ENCODE measurements around the gene NT5DC1.

Gene NT5DC1

DNA sequence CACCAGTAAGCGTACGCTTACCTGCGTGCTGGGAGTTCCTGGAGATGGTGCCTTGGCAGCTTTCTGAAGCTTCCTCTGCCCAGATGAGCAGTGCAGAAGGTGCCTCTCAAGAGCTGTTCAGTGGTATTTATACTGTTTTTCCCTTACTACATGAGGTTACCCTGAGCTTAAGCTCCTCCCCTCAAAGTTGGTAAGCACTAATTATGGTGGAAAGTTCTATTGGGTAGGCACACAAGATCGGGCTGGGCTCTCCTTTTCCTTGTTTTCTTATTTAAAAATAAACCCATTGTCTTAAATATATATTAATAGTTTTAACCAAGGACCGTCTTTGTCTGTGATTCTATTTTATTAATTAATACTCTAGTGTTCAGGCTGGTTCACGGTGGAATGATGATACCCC lies 25.4 kb downstream of the NT5DC1 start, which contains the start of gene COL10A1 (continued):
- TF ChIP-seq, protein P1, sequence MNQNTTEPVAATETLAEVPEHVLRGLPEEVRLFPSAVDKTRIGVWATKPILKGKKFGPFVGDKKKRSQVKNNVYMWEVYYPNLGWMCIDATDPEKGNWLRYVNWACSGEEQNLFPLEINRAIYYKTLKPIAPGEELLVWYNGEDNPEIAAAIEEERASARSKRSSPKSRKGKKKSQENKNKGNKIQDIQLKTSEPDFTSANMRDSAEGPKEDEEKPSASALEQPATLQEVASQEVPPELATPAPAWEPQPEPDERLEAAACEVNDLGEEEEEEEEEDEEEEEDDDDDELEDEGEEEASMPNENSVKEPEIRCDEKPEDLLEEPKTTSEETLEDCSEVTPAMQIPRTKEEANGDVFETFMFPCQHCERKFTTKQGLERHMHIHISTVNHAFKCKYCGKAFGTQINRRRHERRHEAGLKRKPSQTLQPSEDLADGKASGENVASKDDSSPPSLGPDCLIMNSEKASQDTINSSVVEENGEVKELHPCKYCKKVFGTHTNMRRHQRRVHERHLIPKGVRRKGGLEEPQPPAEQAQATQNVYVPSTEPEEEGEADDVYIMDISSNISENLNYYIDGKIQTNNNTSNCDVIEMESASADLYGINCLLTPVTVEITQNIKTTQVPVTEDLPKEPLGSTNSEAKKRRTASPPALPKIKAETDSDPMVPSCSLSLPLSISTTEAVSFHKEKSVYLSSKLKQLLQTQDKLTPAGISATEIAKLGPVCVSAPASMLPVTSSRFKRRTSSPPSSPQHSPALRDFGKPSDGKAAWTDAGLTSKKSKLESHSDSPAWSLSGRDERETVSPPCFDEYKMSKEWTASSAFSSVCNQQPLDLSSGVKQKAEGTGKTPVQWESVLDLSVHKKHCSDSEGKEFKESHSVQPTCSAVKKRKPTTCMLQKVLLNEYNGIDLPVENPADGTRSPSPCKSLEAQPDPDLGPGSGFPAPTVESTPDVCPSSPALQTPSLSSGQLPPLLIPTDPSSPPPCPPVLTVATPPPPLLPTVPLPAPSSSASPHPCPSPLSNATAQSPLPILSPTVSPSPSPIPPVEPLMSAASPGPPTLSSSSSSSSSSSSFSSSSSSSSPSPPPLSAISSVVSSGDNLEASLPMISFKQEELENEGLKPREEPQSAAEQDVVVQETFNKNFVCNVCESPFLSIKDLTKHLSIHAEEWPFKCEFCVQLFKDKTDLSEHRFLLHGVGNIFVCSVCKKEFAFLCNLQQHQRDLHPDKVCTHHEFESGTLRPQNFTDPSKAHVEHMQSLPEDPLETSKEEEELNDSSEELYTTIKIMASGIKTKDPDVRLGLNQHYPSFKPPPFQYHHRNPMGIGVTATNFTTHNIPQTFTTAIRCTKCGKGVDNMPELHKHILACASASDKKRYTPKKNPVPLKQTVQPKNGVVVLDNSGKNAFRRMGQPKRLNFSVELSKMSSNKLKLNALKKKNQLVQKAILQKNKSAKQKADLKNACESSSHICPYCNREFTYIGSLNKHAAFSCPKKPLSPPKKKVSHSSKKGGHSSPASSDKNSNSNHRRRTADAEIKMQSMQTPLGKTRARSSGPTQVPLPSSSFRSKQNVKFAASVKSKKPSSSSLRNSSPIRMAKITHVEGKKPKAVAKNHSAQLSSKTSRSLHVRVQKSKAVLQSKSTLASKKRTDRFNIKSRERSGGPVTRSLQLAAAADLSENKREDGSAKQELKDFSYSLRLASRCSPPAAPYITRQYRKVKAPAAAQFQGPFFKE (tag by site-specific recombination; IDR thresholded peaks at IDR 0.05; ENCODE audit: borderline replicate concordance): no peak
- TF ChIP-seq, protein P2, sequence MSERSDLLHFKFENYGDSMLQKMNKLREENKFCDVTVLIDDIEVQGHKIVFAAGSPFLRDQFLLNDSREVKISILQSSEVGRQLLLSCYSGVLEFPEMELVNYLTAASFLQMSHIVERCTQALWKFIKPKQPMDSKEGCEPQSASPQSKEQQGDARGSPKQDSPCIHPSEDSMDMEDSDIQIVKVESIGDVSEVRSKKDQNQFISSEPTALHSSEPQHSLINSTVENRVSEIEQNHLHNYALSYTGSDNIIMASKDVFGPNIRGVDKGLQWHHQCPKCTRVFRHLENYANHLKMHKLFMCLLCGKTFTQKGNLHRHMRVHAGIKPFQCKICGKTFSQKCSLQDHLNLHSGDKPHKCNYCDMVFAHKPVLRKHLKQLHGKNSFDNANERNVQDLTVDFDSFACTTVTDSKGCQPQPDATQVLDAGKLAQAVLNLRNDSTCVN (tag by site-specific recombination; optimal IDR thresholded peaks at IDR 0.05): no peak
- TF ChIP-seq ZNF791 (tag by site-specific recombination; IDR thresholded peaks at IDR 0.05) (no peak), ZNF24 (tag by site-specific recombination; IDR thresholded peaks at IDR 0.05) (no peak), REPIN1 (tag by site-specific recombination; IDR thresholded peaks at IDR 0.05; ENCODE audit: low read depth) (no peak), ZNF544 (tag by site-specific recombination; IDR thresholded peaks at IDR 0.05) (no peak), ZNF16 (tag by site-specific recombination; IDR thresholded peaks at IDR 0.05; ENCODE audit: low read depth) (no peak), ZNF654 (tag by site-specific recombination; IDR thresholded peaks at IDR 0.05; ENCODE audit: low read depth) (no peak), ZNF214 (tag by site-specific recombination; IDR thresholded peaks at IDR 0.05; ENCODE audit: borderline replicate concordance) (no peak)
- TF ChIP-seq, protein P3, sequence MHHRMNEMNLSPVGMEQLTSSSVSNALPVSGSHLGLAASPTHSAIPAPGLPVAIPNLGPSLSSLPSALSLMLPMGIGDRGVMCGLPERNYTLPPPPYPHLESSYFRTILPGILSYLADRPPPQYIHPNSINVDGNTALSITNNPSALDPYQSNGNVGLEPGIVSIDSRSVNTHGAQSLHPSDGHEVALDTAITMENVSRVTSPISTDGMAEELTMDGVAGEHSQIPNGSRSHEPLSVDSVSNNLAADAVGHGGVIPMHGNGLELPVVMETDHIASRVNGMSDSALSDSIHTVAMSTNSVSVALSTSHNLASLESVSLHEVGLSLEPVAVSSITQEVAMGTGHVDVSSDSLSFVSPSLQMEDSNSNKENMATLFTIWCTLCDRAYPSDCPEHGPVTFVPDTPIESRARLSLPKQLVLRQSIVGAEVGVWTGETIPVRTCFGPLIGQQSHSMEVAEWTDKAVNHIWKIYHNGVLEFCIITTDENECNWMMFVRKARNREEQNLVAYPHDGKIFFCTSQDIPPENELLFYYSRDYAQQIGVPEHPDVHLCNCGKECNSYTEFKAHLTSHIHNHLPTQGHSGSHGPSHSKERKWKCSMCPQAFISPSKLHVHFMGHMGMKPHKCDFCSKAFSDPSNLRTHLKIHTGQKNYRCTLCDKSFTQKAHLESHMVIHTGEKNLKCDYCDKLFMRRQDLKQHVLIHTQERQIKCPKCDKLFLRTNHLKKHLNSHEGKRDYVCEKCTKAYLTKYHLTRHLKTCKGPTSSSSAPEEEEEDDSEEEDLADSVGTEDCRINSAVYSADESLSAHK (tag by site-specific recombination; IDR thresholded peaks at IDR 0.05): no peak
- TF ChIP-seq, protein P4, sequence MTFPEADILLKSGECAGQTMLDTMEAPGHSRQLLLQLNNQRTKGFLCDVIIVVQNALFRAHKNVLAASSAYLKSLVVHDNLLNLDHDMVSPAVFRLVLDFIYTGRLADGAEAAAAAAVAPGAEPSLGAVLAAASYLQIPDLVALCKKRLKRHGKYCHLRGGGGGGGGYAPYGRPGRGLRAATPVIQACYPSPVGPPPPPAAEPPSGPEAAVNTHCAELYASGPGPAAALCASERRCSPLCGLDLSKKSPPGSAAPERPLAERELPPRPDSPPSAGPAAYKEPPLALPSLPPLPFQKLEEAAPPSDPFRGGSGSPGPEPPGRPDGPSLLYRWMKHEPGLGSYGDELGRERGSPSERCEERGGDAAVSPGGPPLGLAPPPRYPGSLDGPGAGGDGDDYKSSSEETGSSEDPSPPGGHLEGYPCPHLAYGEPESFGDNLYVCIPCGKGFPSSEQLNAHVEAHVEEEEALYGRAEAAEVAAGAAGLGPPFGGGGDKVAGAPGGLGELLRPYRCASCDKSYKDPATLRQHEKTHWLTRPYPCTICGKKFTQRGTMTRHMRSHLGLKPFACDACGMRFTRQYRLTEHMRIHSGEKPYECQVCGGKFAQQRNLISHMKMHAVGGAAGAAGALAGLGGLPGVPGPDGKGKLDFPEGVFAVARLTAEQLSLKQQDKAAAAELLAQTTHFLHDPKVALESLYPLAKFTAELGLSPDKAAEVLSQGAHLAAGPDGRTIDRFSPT (tag by site-specific recombination; IDR thresholded peaks at IDR 0.05): no peak

DNA sequence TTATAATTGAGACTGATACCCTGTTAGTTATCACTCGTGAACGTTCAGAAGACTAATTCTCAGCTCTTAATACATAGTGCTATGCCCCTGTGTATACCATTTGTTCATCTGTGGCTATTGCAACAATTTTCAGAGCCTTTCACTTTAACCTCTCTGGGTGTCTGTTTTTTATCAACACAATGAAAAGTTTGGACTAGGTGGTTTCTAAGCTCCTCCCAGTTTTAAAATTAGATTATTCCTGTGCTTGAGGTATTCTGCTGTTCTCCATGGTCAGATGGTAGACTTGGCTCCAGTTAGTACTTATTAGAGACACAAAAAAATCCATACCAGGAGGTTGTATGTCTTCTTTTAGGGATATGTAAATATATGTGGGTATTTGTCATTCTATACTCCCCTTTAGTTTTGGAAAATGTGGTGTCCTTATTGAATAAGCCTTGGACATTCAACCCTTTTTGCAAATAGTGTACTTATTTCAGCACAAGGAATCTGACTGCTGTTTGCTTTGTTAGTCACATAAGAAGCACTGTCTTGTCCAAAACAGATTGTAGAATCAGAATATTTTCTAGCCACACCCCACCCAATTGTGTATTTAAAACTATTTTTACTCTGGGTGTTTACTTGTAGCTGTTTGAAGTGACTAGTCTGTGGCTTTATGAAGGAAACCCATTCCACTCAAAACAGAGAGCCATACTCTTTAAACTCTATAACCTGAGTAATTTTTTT lies 27.3 kb downstream of the NT5DC1 start:
- CTCF ChIA-PET: interaction anchor here (1.1 to 3.7 kb wide), 4 partner anchors 12 to 90 kb away, joined by 3 to 19 read pairs (median 4); no protein-coding TSS in a partner anchor
- Histone ChIP-seq H3K9me3 (ENCODE audit: control insufficient read depth, insufficient read depth, low read depth, low read length) (no peaks in the 10 kb centered on the region), H3K4me3 (ENCODE audit: low read depth, low read length) (no peak overlapping the region), H3K4me1 (ENCODE audit: control insufficient read depth, insufficient read depth, low read length) (no peaks in the 10 kb centered on the region), H3K36me3 (ENCODE audit: control insufficient read depth in 2 of 2, insufficient read depth in 1 of 2, low read length in 2 of 2) (peaks cover 0 to 3% of the 10 kb centered on the region in 2 experiments; a peak in 1 of 3 replicates), H3K27ac (ENCODE audit: extremely low read depth, low read depth, low read length) (no peak overlapping the region)
- POLR2A ChIA-PET: interaction anchor here (1.6 kb wide), 1 partner anchor 27 kb away, joined by 3 read pairs; no protein-coding TSS in a partner anchor
- no peak for TF ChIP-seq ZNF341 (tag by site-specific recombination; IDR thresholded peaks at IDR 0.05; ENCODE audit: low read depth)
- no peak for TF ChIP-seq EGR2 (tag by site-specific recombination; IDR thresholded peaks at IDR 0.05; ENCODE audit: low read depth)
- TF ChIP-seq, protein P5, sequence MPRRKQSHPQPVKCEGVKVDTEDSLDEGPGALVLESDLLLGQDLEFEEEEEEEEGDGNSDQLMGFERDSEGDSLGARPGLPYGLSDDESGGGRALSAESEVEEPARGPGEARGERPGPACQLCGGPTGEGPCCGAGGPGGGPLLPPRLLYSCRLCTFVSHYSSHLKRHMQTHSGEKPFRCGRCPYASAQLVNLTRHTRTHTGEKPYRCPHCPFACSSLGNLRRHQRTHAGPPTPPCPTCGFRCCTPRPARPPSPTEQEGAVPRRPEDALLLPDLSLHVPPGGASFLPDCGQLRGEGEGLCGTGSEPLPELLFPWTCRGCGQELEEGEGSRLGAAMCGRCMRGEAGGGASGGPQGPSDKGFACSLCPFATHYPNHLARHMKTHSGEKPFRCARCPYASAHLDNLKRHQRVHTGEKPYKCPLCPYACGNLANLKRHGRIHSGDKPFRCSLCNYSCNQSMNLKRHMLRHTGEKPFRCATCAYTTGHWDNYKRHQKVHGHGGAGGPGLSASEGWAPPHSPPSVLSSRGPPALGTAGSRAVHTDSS (tag by site-specific recombination; IDR thresholded peaks at IDR 0.05): no peak
- TF ChIP-seq ZFP3 (tag by site-specific recombination; IDR thresholded peaks at IDR 0.05; ENCODE audit: low read depth): no peak
- no peak for TF ChIP-seq ZNF792 (tag by site-specific recombination; IDR thresholded peaks at IDR 0.05)
- no peak for TF ChIP-seq ZNF777 (tag by site-specific recombination; IDR thresholded peaks at IDR 0.05; ENCODE audit: borderline replicate concordance)
- TF ChIP-seq, protein P6, sequence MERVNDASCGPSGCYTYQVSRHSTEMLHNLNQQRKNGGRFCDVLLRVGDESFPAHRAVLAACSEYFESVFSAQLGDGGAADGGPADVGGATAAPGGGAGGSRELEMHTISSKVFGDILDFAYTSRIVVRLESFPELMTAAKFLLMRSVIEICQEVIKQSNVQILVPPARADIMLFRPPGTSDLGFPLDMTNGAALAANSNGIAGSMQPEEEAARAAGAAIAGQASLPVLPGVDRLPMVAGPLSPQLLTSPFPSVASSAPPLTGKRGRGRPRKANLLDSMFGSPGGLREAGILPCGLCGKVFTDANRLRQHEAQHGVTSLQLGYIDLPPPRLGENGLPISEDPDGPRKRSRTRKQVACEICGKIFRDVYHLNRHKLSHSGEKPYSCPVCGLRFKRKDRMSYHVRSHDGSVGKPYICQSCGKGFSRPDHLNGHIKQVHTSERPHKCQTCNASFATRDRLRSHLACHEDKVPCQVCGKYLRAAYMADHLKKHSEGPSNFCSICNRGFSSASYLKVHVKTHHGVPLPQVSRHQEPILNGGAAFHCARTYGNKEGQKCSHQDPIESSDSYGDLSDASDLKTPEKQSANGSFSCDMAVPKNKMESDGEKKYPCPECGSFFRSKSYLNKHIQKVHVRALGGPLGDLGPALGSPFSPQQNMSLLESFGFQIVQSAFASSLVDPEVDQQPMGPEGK (tag by site-specific recombination; IDR thresholded peaks at IDR 0.05): no peak
- TF ChIP-seq ZNF292 (tag by site-specific recombination; IDR thresholded peaks at IDR 0.05; ENCODE audit: borderline replicate concordance, low read depth): no peak
